ENCODE results near the gene RASSF4.

GRCh38 chr10:45005284-45005683 lies 45.7 kb downstream of the RASSF4 start:
- TF ChIP-seq CTCF (IDR thresholded peaks at IDR 0.05; ENCODE audit: borderline replicate concordance, extremely low read depth, low read length, poor library complexity, severe bottlenecking) (no peak), EZH2 (IDR thresholded peaks at IDR 0.05; ENCODE audit: borderline replicate concordance, low read depth, low read length, severe bottlenecking) (no peak)

Measured in DND-41 (cell line).